Endodermal cell (in vitro differentiated cells): ENCODE data around the gene LSP1. TPM values are rescaled to one million over a fixed set of nuclear protein-coding genes. Genes with fewer than 3 reads are reported as not detected.
A peak's percentile ranks its signal among the peaks of the same experiment; 100 is the strongest.

Experiments used
- DNase-seq: peaks from one replicate; pipeline ENCODE4 v3.0.0-alpha.2; 2017
- H3K27ac ChIP-seq: 2 replicates; pipeline ENCODE4 v1.5.1; 2013; ENCODE audit warnings: mild to moderate bottlenecking, low read depth, low read length, moderate library complexity
- H3K27me3 ChIP-seq: 2 replicates; pipeline ENCODE4 v1.6.1; 2013; ENCODE audit warnings: mild to moderate bottlenecking, low read length, moderate library complexity; ENCODE audit not compliant: insufficient read depth, control insufficient read depth, poor library complexity, severe bottlenecking
- H3K36me3 ChIP-seq: 2 replicates; pipeline ENCODE4 v1.7.0; 2013; ENCODE audit warnings: mild to moderate bottlenecking, low read length, moderate library complexity; ENCODE audit not compliant: control insufficient read depth, insufficient read depth
- H3K4me1 ChIP-seq: one replicate; pipeline ENCODE4 v1.7.0; 2013; ENCODE audit warnings: low read length; ENCODE audit not compliant: control insufficient read depth, insufficient read depth
- H3K4me3 ChIP-seq: 2 replicates; pipeline ENCODE4 v1.5.1; 2013; ENCODE audit warnings: mild to moderate bottlenecking, low read length, moderate library complexity
- H3K9ac ChIP-seq: 2 replicates; pipeline ENCODE4 v1.6.1; 2013; ENCODE audit warnings: mild to moderate bottlenecking, low read length, moderate library complexity; ENCODE audit not compliant: poor library complexity, severe bottlenecking; ENCODE audit errors: extremely low read depth
- H3K9me3 ChIP-seq: 2 replicates; pipeline ENCODE4 v1.6.1; 2013; ENCODE audit warnings: mild to moderate bottlenecking, low read length, moderate library complexity; ENCODE audit not compliant: control insufficient read depth
- H3K27ac Mint-ChIP-seq: 2 replicates; pipeline ENCODE4 v1.8.0; 2020; ENCODE audit warnings: mixed read lengths
- H3K27me3 Mint-ChIP-seq: 2 replicates; pipeline ENCODE4 v1.8.0; 2021; ENCODE audit warnings: mild to moderate bottlenecking, mixed read lengths; ENCODE audit not compliant: insufficient read depth
- H3K36me3 Mint-ChIP-seq: 2 replicates; pipeline ENCODE4 v1.8.0; 2020; ENCODE audit warnings: low read depth, mixed read lengths
- H3K4me1 Mint-ChIP-seq: 2 replicates; pipeline ENCODE4 v1.8.0; 2020; ENCODE audit warnings: mixed read lengths
- H3K4me3 Mint-ChIP-seq: 2 replicates; pipeline ENCODE4 v1.8.0; 2020; ENCODE audit warnings: mild to moderate bottlenecking, moderate library complexity, mixed read lengths
- H3K9me3 Mint-ChIP-seq: 2 replicates; pipeline ENCODE4 v1.8.0; 2020; ENCODE audit warnings: mild to moderate bottlenecking, mixed read lengths
- WGBS, 2 experiments: methylation state at CpG; one replicate each; pipeline versions ENCODE4 v1.1.5 to v1.1.7; 2013; ENCODE audit warnings: missing lambda C conversion rate in 2 of 2, mixed read lengths in 1 of 2; ENCODE audit not compliant: insufficient coverage in 1 of 2, insufficient read length in 1 of 2; 5-methylcytosine and 5-hydroxymethylcytosine counted together
- total RNA-seq, 2 donors: library from RNA; stranded (reverse); fragmentation: NEBNext Ultra II Directional in 1 of 2; extraction: Animal tissue kit (Norgen Biotek cat#: 25700) in 1 of 2; gene quantifications; 2 replicates in 1 of 2; 3 replicates in 1 of 2; pipeline ENCODE4 v1.2.1, GENCODE V29; 2021
- TF ChIP-seq, protein P1 (sequence below): fragments of 200-600 bp; sonication (generic); conservative IDR thresholded peaks from 2 replicates; pipeline ENCODE4 v1.5.0; 2021; ENCODE audit warnings: antibody characterized with exemption, mild to moderate bottlenecking

Gene LSP1
- total RNA-seq, 2 donors from 2014 or later, result not detected

DNA sequence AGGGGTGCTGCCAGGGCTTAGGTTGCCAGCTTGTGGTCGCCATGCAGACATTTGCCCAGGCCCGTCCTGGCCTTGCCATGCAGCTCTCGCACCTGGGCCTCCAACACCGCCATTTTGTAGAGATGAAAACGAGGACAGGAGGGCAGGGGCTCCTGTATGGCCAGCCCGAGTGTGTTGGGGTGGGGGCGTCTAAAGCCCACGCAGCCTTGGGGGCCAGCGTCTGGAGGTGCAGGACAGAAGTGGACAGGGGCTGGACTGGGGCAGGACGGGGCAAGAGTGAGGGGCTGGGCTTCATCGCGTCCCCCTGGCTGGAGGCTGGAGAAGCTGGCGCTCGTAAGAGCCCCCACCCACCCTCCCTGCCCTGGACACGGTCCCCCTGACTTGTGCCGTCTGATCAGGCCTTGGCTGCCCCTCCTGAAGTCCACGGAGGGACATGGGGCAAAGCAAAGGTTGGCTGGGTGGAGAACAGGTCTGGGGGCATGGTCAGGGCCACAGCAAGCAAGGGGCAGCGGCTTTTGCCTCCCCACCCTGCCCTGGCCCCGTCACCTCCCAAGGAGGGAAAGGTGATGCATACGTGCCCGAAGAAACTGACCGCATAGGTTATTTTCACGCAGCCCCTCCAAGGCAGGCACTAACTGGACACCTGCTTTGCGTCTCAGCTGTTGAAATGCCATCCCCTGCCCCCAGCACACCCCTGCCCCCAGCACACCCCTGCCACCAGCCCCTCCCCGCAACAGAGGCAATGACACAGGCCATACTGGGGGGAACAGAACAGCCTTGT lies 67.4 kb downstream of the LSP1 start:
- H3K9ac ChIP-seq, result no peak overlapping the region
- no peak overlapping the region for H3K4me3 Mint-ChIP-seq
- H3K9me3 ChIP-seq, result no peaks in the 10 kb centered on the region
- no peaks in the 10 kb centered on the region for H3K36me3 Mint-ChIP-seq
- H3K4me3 ChIP-seq, result no peak overlapping the region
- H3K9me3 Mint-ChIP-seq, result no peaks in the 10 kb centered on the region
- no peak overlapping the region for H3K27ac ChIP-seq
- H3K4me1 Mint-ChIP-seq, result no peaks in the 10 kb centered on the region
- H3K27me3 Mint-ChIP-seq, result no peaks in the 10 kb centered on the region
- no peak overlapping the region for H3K27ac Mint-ChIP-seq
- no peaks in the 10 kb centered on the region for H3K36me3 ChIP-seq
- no peaks in the 10 kb centered on the region for H3K4me1 ChIP-seq
- DNase-seq, result no peak
- no peaks in the 10 kb centered on the region for H3K27me3 ChIP-seq
- 93 to 99% methylated on average over 10 to 25 of the region's 25 CpGs for WGBS, 2 experiments
- TF ChIP-seq, protein P1, sequence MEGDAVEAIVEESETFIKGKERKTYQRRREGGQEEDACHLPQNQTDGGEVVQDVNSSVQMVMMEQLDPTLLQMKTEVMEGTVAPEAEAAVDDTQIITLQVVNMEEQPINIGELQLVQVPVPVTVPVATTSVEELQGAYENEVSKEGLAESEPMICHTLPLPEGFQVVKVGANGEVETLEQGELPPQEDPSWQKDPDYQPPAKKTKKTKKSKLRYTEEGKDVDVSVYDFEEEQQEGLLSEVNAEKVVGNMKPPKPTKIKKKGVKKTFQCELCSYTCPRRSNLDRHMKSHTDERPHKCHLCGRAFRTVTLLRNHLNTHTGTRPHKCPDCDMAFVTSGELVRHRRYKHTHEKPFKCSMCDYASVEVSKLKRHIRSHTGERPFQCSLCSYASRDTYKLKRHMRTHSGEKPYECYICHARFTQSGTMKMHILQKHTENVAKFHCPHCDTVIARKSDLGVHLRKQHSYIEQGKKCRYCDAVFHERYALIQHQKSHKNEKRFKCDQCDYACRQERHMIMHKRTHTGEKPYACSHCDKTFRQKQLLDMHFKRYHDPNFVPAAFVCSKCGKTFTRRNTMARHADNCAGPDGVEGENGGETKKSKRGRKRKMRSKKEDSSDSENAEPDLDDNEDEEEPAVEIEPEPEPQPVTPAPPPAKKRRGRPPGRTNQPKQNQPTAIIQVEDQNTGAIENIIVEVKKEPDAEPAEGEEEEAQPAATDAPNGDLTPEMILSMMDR, result no peak

DNA sequence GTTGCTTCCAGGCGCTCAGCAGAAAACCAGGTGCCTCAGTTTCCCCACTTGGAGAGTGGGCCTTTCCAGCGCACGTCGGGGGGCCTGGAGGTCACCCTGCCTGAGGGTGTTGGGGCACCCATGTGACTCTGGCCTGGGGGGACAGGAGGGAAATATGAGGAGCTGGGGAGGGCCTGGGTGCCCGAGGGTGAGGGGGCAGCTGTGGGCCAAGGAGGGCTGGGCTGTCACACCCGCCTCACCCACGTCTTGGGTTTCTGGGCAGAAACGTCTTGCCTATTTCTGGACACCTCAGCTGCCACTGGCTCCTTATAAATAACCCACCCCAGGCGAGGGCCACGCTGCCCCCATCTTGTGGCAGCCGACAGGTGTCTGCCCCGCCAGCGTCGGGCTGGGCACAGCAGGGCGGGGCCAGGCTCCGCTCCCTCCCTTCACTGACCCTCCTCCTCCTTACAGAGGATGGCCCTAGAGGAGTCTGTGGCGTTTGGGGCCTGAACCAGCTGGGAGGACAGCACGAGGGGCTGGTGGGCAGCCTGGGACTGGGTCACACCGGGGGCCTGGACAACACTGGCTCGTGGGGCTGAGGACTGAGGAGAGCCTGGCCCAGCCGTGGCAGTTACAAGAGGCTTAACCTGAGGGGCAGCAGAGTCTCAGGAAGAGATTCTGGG lies 68.2 kb downstream of the LSP1 start:
- Histone ChIP-seq H3K9ac (no peak overlapping the region), H3K4me3 (no peak overlapping the region), H3K4me1 (no peaks in the 10 kb centered on the region), H3K27me3 (no peaks in the 10 kb centered on the region), H3K27ac (no peak overlapping the region), H3K36me3 (no peaks in the 10 kb centered on the region), H3K9me3 (no peaks in the 10 kb centered on the region)
- H3K27ac Mint-ChIP-seq, result no peak overlapping the region
- H3K27me3 Mint-ChIP-seq, result no peaks in the 10 kb centered on the region
- H3K4me3 Mint-ChIP-seq, result no peak overlapping the region
- TF ChIP-seq, protein P1, result no peak
- no peaks in the 10 kb centered on the region for H3K36me3 Mint-ChIP-seq
- no peaks in the 10 kb centered on the region for H3K4me1 Mint-ChIP-seq
- 83 to 88% methylated on average over 16 to 21 of the region's 21 CpGs for WGBS, 2 experiments
- no peak for DNase-seq
- no peaks in the 10 kb centered on the region for H3K9me3 Mint-ChIP-seq

- H3K27me3 ChIP-seq, result no peaks in the 10 kb centered on the region
- Mint-ChIP-seq H3K4me1 (no peaks in the 10 kb centered on the region), H3K36me3 (no peaks in the 10 kb centered on the region), H3K27me3 (no peaks in the 10 kb centered on the region), H3K27ac (peak overlapping the region; percentile 61), H3K9me3 (no peaks in the 10 kb centered on the region), H3K4me3 (no peak overlapping the region)
- WGBS, 2 experiments, result 82 to 86% methylated on average over 6 to 18 of the region's 18 CpGs
- H3K36me3 ChIP-seq, result no peaks in the 10 kb centered on the region
- no peak overlapping the region for H3K9ac ChIP-seq
- no peaks in the 10 kb centered on the region for H3K9me3 ChIP-seq
- TF ChIP-seq, protein P1, result no peak
- no peaks in the 10 kb centered on the region for H3K4me1 ChIP-seq
- no peak overlapping the region for H3K4me3 ChIP-seq
- H3K27ac ChIP-seq, result no peak overlapping the region
- no peak for DNase-seq
Measured at GRCh38 chr11:1921574-1922141, 68.8 kb downstream of the LSP1 start.
